ENCODE results near the gene EPS8L2. TPM values are rescaled to one million over a fixed set of nuclear protein-coding genes. Genes with fewer than 3 reads are reported as not detected.

The EPS8L2 gene
- total and polyA plus RNA-seq, 2 of the 8 experiments (the other 6 are each of a cell fraction or from before 2014, with no cell fraction given) = 38.5 to 57.0 TPM

DNA sequence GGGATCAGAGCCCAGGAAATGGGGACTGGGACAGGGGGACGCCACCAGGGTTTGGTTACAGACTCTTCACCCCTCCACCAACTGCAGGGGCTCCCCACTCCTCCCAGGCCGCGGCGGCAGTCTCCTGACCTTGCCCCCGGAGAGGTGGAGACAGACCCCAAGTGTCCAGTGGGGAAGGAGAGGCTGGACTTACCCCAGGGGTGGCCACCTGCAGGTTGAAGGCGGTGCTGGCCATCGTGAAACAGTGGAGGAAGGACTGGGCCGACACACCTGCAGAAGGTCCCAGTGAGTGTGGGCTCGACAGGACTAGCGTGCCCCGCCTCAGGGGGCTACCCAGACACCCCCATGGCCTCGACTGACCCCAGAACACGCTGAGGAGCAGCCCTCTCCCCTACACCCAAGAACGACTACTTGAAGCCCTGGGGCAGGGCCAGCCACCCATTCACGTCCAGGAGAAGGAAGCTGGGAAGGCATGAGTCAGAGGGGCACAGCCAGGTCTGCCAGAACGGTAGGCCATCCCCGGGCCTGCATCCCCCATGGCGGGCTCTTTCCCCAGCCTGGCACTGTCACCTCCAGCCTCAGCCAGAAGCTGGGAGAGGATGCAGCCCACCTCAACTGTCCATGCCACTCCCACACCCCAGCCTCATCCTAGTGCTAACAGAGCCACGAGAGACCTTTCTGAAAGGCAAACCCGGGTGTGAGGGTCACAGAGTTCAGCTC lies 69.0 kb downstream of the EPS8L2 start (continued):
- TF ChIP-seq CHD7 (IDR thresholded peaks at IDR 0.05; ENCODE audit: insufficient replicate concordance, low read length) (no peak), BRCA1 (IDR thresholded peaks at IDR 0.05; ENCODE audit: low read depth, low read length) (no peak)

Measured in H1 (cell line).